Subcutaneous adipose tissue (tissue), 4 donors: ENCODE data around the gene DACT3. TPM values are rescaled to one million over a fixed set of nuclear protein-coding genes. Genes with fewer than 3 reads are reported as not detected.

Source experiments
- CTCF ChIP-seq: fragments of 450-650 bp; IDR thresholded peaks from one replicate; pipeline ENCODE4 v1.5.1; 2016; ENCODE audit warnings: low read depth, mild to moderate bottlenecking, control low read depth, antibody characterized with exemption, moderate library complexity
- total RNA-seq, 4 donors: library from RNA; depleted of rRNA; stranded (reverse); fragments of >200 nt; gene quantifications; one replicate each; pipeline ENCODE4 v1.1.0, GENCODE V29; 2016

The DACT3 gene
- total RNA-seq, 4 donors from 2014 or later = 0.22 to 0.68 (median 0.57) TPM; not detected in 1

- TF ChIP-seq CTCF = no peak
Measured at GRCh38 chr19:46650445-46650844, 10.5 kb downstream of the DACT3 start.

GRCh38 chr19:46648961-46649960 is 11.7 kb downstream of the DACT3 start:
- TF ChIP-seq CTCF = no peak

GRCh38 chr19:46648060-46648960 is 12.7 kb downstream of the DACT3 start:
- TF ChIP-seq CTCF = no peak

GRCh38 chr19:46646402-46646801 is 14.6 kb downstream of the DACT3 start:
- no peak for TF ChIP-seq CTCF

- TF ChIP-seq CTCF = no peak
Measured at GRCh38 chr19:46644720-46645119, 16.3 kb downstream of the DACT3 start.

- no peak for TF ChIP-seq CTCF
Measured at GRCh38 chr19:46640656-46641055, 20.3 kb downstream of the DACT3 start.
